Endothelial cell of umbilical vein (primary cell): Measurements from ENCODE around the gene CDH9.

Source experiments
- JUN ChIP-seq: IDR thresholded peaks from 2 replicates; pipeline ENCODE4 v1.6.1; 2011; ENCODE audit warnings: borderline replicate concordance, low read depth; ENCODE audit not compliant: insufficient read length, insufficient read depth
- MYC ChIP-seq: IDR thresholded peaks from one replicate; pipeline ENCODE4 v1.6.1; 2011; ENCODE audit warnings: mild to moderate bottlenecking, low read depth, low read length
- POLR2A ChIP-seq: IDR thresholded peaks from 2 replicates; pipeline ENCODE4 v1.6.1; 2012; ENCODE audit warnings: low read depth, mild to moderate bottlenecking, control low read depth, low read length
- TF ChIP-seq, protein P1 (sequence below), 2 donors: IDR thresholded peaks; 1 replicate in 1 of 2; 2 replicates in 1 of 2; pipeline ENCODE4 v1.5.1; 2011; ENCODE audit warnings: low read length in 2 of 2, mild to moderate bottlenecking in 2 of 2, moderate library complexity in 2 of 2, control low read depth in 1 of 2, inconsistent platforms in 1 of 2, low read depth in 1 of 2; ENCODE audit not compliant: insufficient read depth in 1 of 2; ENCODE audit errors: extremely low read depth in 1 of 2

DNA sequence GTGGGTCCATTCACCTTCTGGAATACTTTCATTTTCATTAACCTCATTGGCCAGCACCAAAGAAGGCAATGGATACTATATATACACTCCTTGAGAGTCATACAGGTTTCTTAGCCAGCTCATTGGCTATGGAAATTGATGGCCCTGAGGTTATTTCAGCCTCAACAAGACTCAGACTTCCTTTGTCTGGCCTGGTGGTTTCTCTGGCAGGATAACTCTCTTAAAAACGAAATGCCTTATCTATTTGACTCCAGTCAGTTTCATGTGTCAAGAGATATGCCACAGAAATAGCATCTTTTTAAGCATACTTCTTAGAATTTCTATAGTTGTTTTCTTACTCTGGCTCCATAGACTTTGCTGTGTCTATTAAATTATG is 28.9 kb downstream of the CDH9 start:
- TF ChIP-seq MYC, result no peak
- no peak for TF ChIP-seq POLR2A
- no peak for TF ChIP-seq JUN
- TF ChIP-seq, protein P1, sequence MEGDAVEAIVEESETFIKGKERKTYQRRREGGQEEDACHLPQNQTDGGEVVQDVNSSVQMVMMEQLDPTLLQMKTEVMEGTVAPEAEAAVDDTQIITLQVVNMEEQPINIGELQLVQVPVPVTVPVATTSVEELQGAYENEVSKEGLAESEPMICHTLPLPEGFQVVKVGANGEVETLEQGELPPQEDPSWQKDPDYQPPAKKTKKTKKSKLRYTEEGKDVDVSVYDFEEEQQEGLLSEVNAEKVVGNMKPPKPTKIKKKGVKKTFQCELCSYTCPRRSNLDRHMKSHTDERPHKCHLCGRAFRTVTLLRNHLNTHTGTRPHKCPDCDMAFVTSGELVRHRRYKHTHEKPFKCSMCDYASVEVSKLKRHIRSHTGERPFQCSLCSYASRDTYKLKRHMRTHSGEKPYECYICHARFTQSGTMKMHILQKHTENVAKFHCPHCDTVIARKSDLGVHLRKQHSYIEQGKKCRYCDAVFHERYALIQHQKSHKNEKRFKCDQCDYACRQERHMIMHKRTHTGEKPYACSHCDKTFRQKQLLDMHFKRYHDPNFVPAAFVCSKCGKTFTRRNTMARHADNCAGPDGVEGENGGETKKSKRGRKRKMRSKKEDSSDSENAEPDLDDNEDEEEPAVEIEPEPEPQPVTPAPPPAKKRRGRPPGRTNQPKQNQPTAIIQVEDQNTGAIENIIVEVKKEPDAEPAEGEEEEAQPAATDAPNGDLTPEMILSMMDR (IDR thresholded peaks at IDR 0.05; ENCODE audit: extremely low read depth in 1 of 2, insufficient read depth in 1 of 2, low read depth in 1 of 2, low read length in 2 of 2), result no peak
